Measurements from ENCODE around the gene KIAA1217. TPM values are rescaled to one million over a fixed set of nuclear protein-coding genes. Genes with fewer than 3 reads are reported as not detected.

The KIAA1217 gene
- total RNA-seq, 1 experiment from 2014 or later, result 171 TPM

GRCh38 chr10:24351961-24352360 is 143.0 kb downstream of the KIAA1217 start:
- CTCF ChIA-PET, result no interaction called here
- intact Hi-C loops (cut with micrococcal nuclease; ENCODE audit: unreplicated experiment), result no loop called here
- Mint-ChIP-seq H3K4me3 (ENCODE audit: unreplicated experiment) (no peak overlapping the region), H3K9me3 (ENCODE audit: unreplicated experiment) (no peaks in the 10 kb centered on the region), H3K27me3 (ENCODE audit: insufficient read depth, unreplicated experiment) (no peaks in the 10 kb centered on the region), H3K4me1 (ENCODE audit: low read depth, unreplicated experiment) (no peaks in the 10 kb centered on the region), H3K27ac (ENCODE audit: unreplicated experiment) (no peak overlapping the region), H3K36me3 (ENCODE audit: insufficient read depth, unreplicated experiment) (peaks cover 24% of the 10 kb centered on the region)
- H3K4me3 ChIP-seq (ENCODE audit: low read depth, low read length), result no peak overlapping the region
- no peaks in the 10 kb centered on the region for H3K27me3 ChIP-seq (replicated peaks; ENCODE audit: control insufficient read depth, insufficient read depth, low read length)
- TF ChIP-seq CTCF (IDR thresholded peaks at IDR 0.05; ENCODE audit: insufficient read depth in 1 of 2, low read depth in 1 of 2, low read length in 1 of 2, severe bottlenecking in 1 of 2, unreplicated experiment in 1 of 2), result no peak
- peaks cover 3% of the 10 kb centered on the region; the same call in 1 of the 2 replicates for H3K4me1 ChIP-seq
- no peaks in the 10 kb centered on the region for H3K9me3 ChIP-seq
- no peaks in the 10 kb centered on the region for H3K36me3 ChIP-seq (ENCODE audit: control insufficient read depth, insufficient read depth, low read length)
- no TSS peak for BruUV-seq (replicated peaks)
- DNase-seq, result no peak
- POLR2A ChIA-PET, result no interaction called here

GRCh38 chr10:24352399-24352798 is 143.5 kb downstream of the KIAA1217 start:
- Mint-ChIP-seq H3K4me3 (ENCODE audit: unreplicated experiment) (no peak overlapping the region), H3K4me1 (ENCODE audit: low read depth, unreplicated experiment) (no peaks in the 10 kb centered on the region), H3K36me3 (ENCODE audit: insufficient read depth, unreplicated experiment) (peaks cover 24% of the 10 kb centered on the region), H3K27ac (ENCODE audit: unreplicated experiment) (no peak overlapping the region), H3K27me3 (ENCODE audit: insufficient read depth, unreplicated experiment) (no peaks in the 10 kb centered on the region), H3K9me3 (ENCODE audit: unreplicated experiment) (no peaks in the 10 kb centered on the region)
- DNase-seq, result no peak
- Histone ChIP-seq H3K4me1 (no peaks in the 10 kb centered on the region), H3K27me3 (replicated peaks; ENCODE audit: control insufficient read depth, insufficient read depth, low read length) (no peaks in the 10 kb centered on the region), H3K4me3 (ENCODE audit: low read depth, low read length) (no peak overlapping the region), H3K9me3 (no peaks in the 10 kb centered on the region), H3K36me3 (ENCODE audit: control insufficient read depth, insufficient read depth, low read length) (no peaks in the 10 kb centered on the region)
- POLR2A ChIA-PET, result no interaction called here
- CTCF ChIA-PET, result no interaction called here
- no peak for TF ChIP-seq CTCF (IDR thresholded peaks at IDR 0.05; ENCODE audit: insufficient read depth in 1 of 2, low read depth in 1 of 2, low read length in 1 of 2, severe bottlenecking in 1 of 2, unreplicated experiment in 1 of 2)
- intact Hi-C loops (cut with micrococcal nuclease; ENCODE audit: unreplicated experiment), result no loop called here
- BruUV-seq (replicated peaks), result no TSS peak

GRCh38 chr10:24353319-24353718 is 144.4 kb downstream of the KIAA1217 start:
- CTCF ChIA-PET, result no interaction called here
- no peak overlapping the region for H3K4me3 ChIP-seq (ENCODE audit: low read depth, low read length)
- peaks cover 24% of the 10 kb centered on the region for H3K36me3 Mint-ChIP-seq (ENCODE audit: insufficient read depth, unreplicated experiment)
- no TSS peak for BruUV-seq (replicated peaks)
- H3K4me1 Mint-ChIP-seq (ENCODE audit: low read depth, unreplicated experiment), result no peaks in the 10 kb centered on the region
- no peak overlapping the region for H3K27ac Mint-ChIP-seq (ENCODE audit: unreplicated experiment)
- H3K36me3 ChIP-seq (ENCODE audit: control insufficient read depth, insufficient read depth, low read length), result no peaks in the 10 kb centered on the region
- no peaks in the 10 kb centered on the region for H3K27me3 ChIP-seq (replicated peaks; ENCODE audit: control insufficient read depth, insufficient read depth, low read length)
- POLR2A ChIA-PET, result no interaction called here
- TF ChIP-seq CTCF (IDR thresholded peaks at IDR 0.05; ENCODE audit: insufficient read depth in 1 of 2, low read depth in 1 of 2, low read length in 1 of 2, severe bottlenecking in 1 of 2, unreplicated experiment in 1 of 2), result no peak
- no peaks in the 10 kb centered on the region for H3K9me3 Mint-ChIP-seq (ENCODE audit: unreplicated experiment)
- no peaks in the 10 kb centered on the region for H3K9me3 ChIP-seq
- intact Hi-C loops (cut with micrococcal nuclease; ENCODE audit: unreplicated experiment), result no loop called here
- H3K4me3 Mint-ChIP-seq (ENCODE audit: unreplicated experiment), result no peak overlapping the region
- no peaks in the 10 kb centered on the region for H3K27me3 Mint-ChIP-seq (ENCODE audit: insufficient read depth, unreplicated experiment)
- H3K4me1 ChIP-seq, result no peaks in the 10 kb centered on the region
- DNase-seq, result no peak

Data from Caco-2 (cell line).